ENCODE measurements around the gene C6orf15. TPM values are rescaled to one million over a fixed set of nuclear protein-coding genes. Genes with fewer than 3 reads are reported as not detected.

C6orf15 gene
- total RNA-seq, 1 donor from 2014 or later, result not detected

DNA sequence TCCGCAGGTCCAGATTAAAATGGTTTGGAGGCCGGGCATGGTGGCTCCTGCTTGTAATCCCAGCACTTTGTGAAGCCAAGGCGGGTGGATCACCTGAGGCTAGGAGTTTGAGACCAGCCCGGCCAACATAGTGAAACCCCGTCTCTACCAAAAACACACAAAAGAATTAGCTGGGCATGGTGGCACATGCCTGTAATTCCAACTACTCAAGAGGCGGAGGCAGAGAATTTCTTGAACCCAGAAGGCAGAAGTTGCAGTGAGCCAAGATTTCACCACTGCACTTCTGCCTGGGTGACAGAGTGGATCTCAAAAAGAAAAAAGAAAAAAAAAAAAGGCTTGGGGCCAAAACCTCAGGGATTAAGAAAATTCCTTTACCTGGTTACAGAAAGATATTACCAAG is 30.5 kb downstream of the C6orf15 start:
- Histone ChIP-seq H3K9me3 (ENCODE audit: low read depth) (no peaks in the 10 kb centered on the region), H3K27me3 (no peaks in the 10 kb centered on the region), H3F3A (ENCODE audit: low read depth) (peaks cover 5% of the 10 kb centered on the region), H3K27ac (no peak overlapping the region), H3K36me3 (no peaks in the 10 kb centered on the region), H3K4me1 (peaks cover 4% of the 10 kb centered on the region), H3K9ac (no peak overlapping the region), H3K79me2 (ENCODE audit: low read depth) (no peaks in the 10 kb centered on the region), H3K4me2 (no peak overlapping the region), H4K20me1 (ENCODE audit: low read depth) (no peaks in the 10 kb centered on the region), H2AFZ (replicated peaks) (no peak overlapping the region), H3K4me3 (no peak overlapping the region)
- Mint-ChIP-seq H3K27me3 (ENCODE audit: insufficient read depth, low read depth) (peaks cover 3% of the 10 kb centered on the region), H3K36me3 (no peaks in the 10 kb centered on the region), H3K4me1 (peaks cover 14% of the 10 kb centered on the region), H3K27ac (no peak overlapping the region), H3K9me3 (no peaks in the 10 kb centered on the region), H3K4me3 (no peak overlapping the region)
- no peak for DNase-seq (ENCODE audit: low spot score)
- TF ChIP-seq EZH2 (IDR thresholded peaks at IDR 0.05), result no peak
- no peak for TF ChIP-seq EZH2phosphoT487 (IDR thresholded peaks at IDR 0.05)
- TF ChIP-seq, protein P1, sequence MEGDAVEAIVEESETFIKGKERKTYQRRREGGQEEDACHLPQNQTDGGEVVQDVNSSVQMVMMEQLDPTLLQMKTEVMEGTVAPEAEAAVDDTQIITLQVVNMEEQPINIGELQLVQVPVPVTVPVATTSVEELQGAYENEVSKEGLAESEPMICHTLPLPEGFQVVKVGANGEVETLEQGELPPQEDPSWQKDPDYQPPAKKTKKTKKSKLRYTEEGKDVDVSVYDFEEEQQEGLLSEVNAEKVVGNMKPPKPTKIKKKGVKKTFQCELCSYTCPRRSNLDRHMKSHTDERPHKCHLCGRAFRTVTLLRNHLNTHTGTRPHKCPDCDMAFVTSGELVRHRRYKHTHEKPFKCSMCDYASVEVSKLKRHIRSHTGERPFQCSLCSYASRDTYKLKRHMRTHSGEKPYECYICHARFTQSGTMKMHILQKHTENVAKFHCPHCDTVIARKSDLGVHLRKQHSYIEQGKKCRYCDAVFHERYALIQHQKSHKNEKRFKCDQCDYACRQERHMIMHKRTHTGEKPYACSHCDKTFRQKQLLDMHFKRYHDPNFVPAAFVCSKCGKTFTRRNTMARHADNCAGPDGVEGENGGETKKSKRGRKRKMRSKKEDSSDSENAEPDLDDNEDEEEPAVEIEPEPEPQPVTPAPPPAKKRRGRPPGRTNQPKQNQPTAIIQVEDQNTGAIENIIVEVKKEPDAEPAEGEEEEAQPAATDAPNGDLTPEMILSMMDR (IDR thresholded peaks at IDR 0.05), result no peak

DNA sequence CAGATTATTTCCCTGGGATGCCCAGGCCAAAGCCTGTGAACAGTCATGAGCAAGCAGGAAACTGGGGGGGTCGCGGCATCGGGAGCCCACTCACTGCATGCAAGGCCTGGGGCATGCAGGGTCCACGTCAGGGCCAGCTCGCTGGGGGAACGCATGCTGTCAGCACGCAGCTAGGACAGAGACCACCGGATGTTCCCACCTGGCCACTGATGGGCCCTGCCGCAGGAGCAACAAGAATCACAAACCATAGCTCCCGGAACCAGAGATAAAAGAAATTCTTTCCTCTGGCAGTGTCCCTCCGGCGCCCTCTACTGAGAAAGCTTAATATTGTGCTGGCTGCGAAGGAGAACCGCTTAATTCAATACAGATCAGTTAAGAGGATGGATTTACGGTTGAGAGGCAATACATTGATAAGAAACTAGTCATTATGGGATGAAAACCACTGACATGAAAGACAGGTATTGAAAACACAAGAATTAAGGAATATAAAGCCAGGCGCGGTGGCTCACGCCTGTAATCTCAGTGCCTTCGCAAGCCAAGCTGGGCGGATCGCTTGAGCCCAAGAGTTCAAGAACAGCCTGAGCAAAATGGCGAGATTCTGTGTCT is 32.6 kb downstream of the C6orf15 start:
- Mint-ChIP-seq H3K9me3 (no peaks in the 10 kb centered on the region), H3K36me3 (no peaks in the 10 kb centered on the region), H3K4me1 (peaks cover 12% of the 10 kb centered on the region), H3K27ac (no peak overlapping the region), H3K27me3 (ENCODE audit: insufficient read depth, low read depth) (peaks cover 3% of the 10 kb centered on the region), H3K4me3 (peak overlapping the region; percentile 55)
- Histone ChIP-seq H4K20me1 (ENCODE audit: low read depth) (no peaks in the 10 kb centered on the region), H3K36me3 (no peaks in the 10 kb centered on the region), H3K4me1 (peaks cover 4% of the 10 kb centered on the region), H3K27ac (no peak overlapping the region), H2AFZ (replicated peaks) (peak overlapping the region; percentile 57), H3K27me3 (no peaks in the 10 kb centered on the region), H3K4me3 (no peak overlapping the region), H3K79me2 (ENCODE audit: low read depth) (no peaks in the 10 kb centered on the region), H3K9ac (no peak overlapping the region), H3K9me3 (ENCODE audit: low read depth) (no peaks in the 10 kb centered on the region), H3F3A (ENCODE audit: low read depth) (peaks cover 5% of the 10 kb centered on the region), H3K4me2 (peak overlapping the region; percentile 43)
- no peak for TF ChIP-seq EZH2 (IDR thresholded peaks at IDR 0.05)
- TF ChIP-seq, protein P1 (IDR thresholded peaks at IDR 0.05), result peak; percentile 90
- DNase-seq (ENCODE audit: low spot score), result peak; percentile 86

DNA sequence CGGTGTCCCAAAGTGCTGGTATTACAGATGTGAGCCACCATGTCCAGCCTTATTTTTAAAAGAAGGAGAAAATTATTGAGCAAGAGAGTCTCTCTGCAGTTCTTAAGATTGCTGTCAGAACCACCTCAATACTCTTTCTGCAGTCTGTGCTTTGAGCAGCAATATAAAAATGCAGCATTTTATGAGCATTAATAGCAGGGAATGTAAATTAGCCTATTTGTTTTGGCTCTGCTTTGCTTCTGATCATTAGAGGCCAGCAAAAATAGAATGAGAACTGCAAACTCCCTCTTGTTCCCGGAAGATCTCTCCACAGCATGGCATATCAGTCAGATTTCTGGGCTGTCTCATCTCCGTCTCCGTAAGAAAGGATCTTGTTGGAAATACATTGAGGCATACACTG is 35.8 kb downstream of the C6orf15 start:
- no peaks in the 10 kb centered on the region for H3K9me3 Mint-ChIP-seq
- H3K4me3 Mint-ChIP-seq, result no peak overlapping the region
- Histone ChIP-seq H3K9me3 (ENCODE audit: low read depth) (no peaks in the 10 kb centered on the region), H3K36me3 (no peaks in the 10 kb centered on the region), H3K9ac (no peak overlapping the region), H3F3A (ENCODE audit: low read depth) (no peaks in the 10 kb centered on the region), H3K79me2 (ENCODE audit: low read depth) (no peaks in the 10 kb centered on the region), H3K4me1 (peaks cover 4% of the 10 kb centered on the region), H2AFZ (replicated peaks) (no peak overlapping the region), H3K4me2 (no peak overlapping the region), H3K27ac (no peak overlapping the region), H4K20me1 (ENCODE audit: low read depth) (no peaks in the 10 kb centered on the region), H3K27me3 (no peaks in the 10 kb centered on the region), H3K4me3 (no peak overlapping the region)
- no peaks in the 10 kb centered on the region for H3K36me3 Mint-ChIP-seq
- TF ChIP-seq EZH2 (IDR thresholded peaks at IDR 0.05) (no peak), EZH2phosphoT487 (IDR thresholded peaks at IDR 0.05) (no peak)
- TF ChIP-seq, protein P1 (IDR thresholded peaks at IDR 0.05), result no peak
- no peak for DNase-seq (ENCODE audit: low spot score)
- no peak overlapping the region for H3K27ac Mint-ChIP-seq
- peaks cover 19% of the 10 kb centered on the region for H3K4me1 Mint-ChIP-seq
- H3K27me3 Mint-ChIP-seq (ENCODE audit: insufficient read depth, low read depth), result peaks cover 3% of the 10 kb centered on the region
